ENCODE data around the gene TRANK1.

The TRANK1 gene

DNA sequence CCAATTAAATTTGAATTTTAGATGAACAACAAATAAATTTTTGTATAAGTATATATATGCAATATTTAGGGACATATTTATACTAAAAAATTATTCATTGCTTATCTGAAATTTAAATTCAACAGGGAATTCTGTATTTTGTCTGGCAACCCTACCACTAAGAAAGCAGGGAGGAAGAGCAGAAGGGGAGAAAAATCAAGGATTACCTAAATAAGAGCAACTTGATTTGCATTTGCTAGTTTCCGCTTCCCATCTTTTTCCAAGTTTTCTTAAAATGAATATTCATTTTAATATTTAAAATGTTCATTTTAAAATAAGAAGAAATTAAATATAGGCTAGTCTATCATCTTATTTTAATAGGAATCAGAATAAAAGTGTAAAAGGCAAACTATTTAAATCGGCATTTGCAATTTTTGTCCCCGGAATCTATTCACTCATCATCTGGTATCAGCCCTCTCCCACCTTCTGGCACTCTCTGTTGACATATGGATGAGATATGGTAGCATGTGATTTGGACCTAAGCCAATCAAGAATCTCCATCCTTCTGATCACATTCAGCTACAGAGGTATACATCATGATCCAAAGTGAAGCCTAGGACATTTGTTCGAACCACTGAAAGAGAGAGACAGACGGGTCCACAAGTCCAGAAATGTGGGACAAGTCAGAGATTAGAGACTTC is 82.6 kb downstream of the TRANK1 start:
- no peak for DNase-seq (ENCODE audit: extremely low read depth in 1 of 2, low read depth in 1 of 2)

DNA sequence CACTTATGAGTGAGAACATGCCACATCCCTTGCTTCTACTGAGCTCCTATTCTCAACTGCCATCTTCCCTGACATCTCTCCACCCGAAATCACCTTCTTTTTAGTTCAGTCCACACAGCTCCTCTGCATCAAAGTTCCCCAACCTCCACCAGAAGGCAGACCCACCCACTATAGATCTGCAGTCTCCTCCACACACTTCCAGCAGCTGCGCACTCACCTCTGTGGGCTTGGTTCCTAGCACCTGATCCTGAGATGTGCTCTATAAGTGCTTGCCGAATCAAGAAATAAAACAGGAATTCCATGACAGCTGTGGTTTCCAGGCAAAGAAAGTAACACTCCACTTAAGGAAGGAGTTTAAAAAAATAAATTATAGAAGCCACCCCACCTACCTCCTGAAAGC is 85.4 kb downstream of the TRANK1 start:
- no peak for DNase-seq (ENCODE audit: extremely low read depth in 1 of 2, low read depth in 1 of 2)

DNA sequence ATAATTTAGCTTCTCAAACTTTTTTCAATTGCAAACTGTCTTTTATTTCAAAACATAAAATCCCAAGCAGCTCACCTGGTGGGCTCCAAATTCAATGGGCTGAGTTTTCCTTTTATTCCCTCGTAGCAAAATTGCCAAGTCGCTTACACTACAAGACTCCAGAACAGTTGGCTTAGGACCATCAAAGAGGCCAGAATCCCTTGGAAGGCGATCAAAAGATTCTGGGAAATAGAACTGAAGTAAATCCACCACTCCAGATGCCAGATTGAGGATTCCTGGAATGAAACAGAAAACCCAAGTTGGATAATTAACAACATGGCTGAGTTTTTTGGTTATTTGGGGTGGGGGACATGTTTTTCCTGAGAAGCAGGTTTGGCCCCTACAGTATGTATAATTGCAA is 92.8 kb downstream of the TRANK1 start:
- no peak for DNase-seq (ENCODE audit: extremely low read depth in 1 of 2, low read depth in 1 of 2)

DNA sequence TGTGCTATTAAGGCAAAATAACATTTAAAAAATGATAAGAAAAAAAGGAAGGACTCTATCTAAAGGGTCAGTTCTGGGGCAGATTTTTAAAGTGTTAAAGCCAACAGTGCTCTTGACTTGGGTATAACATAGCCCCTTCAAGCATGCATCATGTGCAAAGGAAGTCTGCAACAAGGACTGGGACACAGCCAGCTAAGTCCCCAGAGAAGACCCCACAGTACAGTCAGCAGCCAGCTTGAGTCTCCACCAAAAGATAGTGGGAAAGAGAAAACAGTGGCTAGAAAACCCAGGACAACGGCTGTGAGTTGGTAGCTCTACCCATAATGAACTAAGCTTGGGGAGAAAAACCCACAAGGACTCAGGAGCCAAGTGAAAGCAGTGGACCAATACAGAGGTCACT is 94.1 kb downstream of the TRANK1 start:
- DNase-seq (ENCODE audit: extremely low read depth in 1 of 2, low read depth in 1 of 2), result no peak

DNA sequence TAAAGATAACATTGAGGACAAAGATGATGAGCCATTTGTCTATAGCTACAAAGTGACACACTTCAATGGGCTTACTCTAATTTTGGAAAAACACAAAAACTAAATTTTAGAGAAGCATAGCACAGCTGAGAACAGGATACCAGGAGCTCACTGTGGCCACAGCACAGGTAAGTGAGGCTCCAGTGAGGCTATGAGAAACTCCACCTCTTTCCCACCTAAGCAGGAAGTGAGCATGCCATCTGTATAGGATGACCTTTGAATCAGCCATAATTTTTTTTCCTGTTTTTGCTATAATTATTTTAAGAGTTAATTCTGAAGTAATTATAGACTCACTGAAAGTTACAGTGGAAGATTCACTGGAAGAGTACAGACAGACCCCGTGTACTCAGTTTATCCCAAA is 98.4 kb downstream of the TRANK1 start:
- DNase-seq (ENCODE audit: extremely low read depth in 1 of 2, low read depth in 1 of 2), result no peak

DNA sequence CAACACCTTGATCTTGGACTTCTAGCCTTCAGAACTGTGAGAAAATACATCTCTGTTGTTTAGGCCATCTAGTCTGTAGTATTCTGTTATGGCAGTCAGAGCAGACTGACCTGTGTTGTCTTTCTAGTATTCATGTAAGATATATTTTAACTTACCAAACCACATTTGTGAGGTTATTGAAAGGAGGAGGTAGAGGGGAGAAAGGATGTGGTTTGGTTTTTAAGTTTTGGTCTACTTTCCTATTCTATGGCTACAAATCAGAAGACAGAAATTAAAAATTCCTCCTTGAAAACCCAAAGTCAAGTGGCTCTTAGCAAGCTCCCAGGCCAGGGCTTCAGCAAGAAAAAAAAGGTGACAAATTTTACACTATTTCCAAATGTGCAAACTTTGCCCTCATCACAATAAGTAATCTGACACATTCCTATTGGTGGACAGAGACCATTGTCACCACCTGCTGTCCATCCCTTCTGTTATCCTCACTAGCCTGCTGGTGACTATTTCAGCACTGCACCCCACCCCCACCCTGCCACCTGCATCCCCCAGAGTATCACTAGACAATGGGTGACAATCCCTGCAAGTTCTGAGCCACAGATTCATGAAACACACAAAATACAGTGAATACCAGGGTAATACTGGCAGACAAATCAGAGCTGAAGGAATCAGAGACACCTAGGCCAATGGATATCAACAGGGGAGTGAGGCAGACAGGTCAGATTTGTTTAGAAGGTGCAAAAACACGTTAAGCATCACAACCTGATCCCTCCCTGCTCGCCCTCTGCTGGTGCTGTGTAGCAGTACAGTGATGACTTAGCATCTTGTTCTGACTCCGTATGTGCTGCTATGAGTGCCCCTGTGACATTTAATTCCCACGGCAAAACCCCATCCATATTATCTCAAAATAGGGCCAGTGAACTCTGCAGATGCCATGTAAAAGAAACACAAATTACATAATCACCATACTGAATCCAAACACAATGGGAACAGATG is 101.5 kb downstream of the TRANK1 start:
- peak; percentile 30 to 32 for DNase-seq (ENCODE audit: extremely low read depth in 1 of 2, low read depth in 1 of 2)

DNA sequence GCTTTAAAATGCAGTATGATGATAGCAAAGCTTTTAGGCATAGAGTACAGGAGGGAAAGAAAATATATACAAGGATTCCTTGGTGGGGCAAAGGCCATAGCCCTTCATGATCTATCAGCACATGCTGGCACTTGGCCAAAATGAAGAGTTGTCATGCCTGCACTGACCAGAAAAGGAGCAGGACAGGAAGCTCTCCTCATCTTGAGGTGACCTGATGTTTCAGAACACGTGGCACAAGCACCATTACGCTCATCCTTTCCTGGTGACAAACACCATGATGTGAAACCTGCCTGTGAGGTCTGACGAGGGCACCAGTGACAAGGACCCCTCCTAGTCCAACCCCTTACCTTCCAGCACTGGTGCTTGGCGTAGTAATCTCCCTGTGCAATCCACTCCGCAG is 102.6 kb downstream of the TRANK1 start:
- peak in 1 of 2 donors; percentile 1 for DNase-seq (ENCODE audit: extremely low read depth in 1 of 2, low read depth in 1 of 2)

DNA sequence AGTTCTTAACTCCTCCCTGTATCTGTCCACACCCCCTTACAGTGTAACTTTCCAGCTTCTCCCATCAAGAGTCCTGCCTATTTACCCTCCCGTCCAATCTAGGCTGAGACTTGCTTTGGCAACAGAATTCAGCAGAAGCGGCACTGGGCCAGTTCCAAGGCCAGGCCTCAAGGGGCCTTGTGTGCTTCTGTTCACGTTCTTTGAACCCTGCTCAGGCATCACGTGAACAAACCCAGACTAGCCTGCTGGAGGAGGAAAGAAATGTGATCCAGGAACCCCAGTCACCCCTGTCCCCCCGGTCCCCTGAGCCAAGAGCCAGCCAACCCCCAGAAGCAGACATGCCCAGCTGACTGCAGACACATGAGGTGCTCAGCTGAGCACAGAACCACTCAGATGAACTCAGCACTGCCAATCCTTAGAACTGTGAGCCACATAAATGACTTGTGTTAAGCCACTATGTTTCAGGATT is 104.4 kb downstream of the TRANK1 start:
- no peak for DNase-seq (ENCODE audit: extremely low read depth in 1 of 2, low read depth in 1 of 2)

DNA sequence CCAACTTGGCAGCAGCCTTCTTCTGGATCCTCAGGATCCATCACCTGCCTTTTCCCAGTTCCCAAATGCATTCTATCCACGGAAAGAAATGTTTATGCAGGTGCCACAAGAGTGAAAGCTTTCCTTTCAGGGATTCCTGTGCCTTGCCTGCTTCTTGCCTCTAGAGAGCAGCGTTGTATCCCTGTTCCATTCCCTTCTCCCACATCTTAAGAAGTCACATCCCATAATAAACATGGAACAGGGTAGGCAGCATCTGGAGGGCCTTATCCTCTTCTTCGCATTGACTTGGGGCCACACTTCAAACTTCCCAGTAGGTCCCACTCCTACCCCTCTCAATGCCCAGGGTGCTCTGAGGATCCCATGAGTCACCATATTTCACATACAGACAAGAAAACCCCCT is 107.8 kb downstream of the TRANK1 start:
- DNase-seq (ENCODE audit: extremely low read depth in 1 of 2, low read depth in 1 of 2), result no peak

DNA sequence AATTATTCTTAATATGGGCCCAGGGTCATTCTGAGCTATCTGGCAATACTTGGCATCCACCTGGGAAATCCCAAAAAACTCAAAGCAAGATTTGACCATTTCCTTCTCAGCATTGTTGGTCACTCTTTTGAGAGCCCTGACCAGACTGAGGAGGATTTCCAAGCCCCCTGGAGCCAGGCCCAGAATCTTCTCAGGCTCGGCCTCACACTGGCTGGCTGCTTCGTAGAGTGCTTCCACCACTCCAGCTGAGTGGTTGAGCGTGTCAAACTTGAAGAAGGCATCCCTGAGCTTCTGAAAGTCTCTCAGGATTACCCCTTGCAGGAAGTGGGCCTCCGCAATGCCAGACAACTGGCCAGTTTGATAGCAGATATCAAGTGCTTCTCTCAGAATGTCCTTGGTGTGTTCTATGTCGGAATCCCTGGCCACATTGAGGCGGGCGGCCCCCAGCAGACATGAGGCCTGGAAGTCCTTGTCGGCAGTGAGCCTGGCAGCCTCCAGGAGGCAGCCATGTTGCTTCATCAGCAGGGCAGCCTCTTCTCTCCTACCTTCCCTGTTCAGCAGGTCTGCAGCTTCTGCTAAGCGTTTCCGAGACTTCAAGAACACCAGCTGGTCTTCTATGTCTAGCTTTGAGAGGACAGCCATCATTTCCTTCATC is 111.6 kb downstream of the TRANK1 start:
- no peak for DNase-seq (ENCODE audit: extremely low read depth in 1 of 2, low read depth in 1 of 2)

DNA sequence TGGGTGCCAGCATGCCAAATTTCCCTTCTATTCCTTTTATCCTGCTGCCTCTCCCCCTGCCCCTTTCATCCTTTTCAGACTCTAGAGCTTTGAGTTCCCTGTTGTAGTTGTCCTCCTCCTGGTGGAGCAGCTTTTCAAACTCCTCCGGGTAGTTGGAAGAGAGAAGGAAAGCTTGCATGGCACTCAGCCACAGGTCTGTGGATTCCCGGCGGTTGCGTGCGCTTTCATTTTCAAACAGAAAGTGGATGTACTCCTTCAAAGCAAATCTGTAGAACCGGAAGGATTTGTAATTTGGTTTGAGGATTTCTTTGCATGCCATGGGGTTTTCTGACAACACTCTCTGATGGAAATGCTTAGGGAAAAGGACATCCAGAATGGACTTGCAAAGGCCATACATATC is 112.4 kb downstream of the TRANK1 start:
- no peak for DNase-seq (ENCODE audit: extremely low read depth in 1 of 2, low read depth in 1 of 2)

DNA sequence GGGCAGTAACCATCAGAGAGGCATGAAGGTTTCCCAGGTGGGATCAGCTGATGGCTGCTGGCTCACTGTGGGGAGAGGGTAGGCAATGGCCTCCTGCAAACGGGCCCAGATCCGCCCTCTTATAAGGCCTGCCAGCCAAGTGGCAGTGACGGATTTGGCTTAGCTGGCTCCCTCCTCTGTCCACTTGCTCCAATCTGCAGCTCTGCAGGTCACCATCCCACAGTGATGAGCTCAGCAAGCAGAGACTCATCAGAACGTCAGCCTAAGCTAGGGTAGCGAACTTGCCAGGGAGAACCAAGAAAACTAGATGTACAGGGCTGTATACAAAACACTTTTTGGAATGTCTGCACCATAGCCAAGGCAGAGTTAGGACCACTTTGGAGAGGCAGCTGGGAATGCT is 117.7 kb downstream of the TRANK1 start:
- no peak for DNase-seq (ENCODE audit: extremely low read depth in 1 of 2, low read depth in 1 of 2)

DNA sequence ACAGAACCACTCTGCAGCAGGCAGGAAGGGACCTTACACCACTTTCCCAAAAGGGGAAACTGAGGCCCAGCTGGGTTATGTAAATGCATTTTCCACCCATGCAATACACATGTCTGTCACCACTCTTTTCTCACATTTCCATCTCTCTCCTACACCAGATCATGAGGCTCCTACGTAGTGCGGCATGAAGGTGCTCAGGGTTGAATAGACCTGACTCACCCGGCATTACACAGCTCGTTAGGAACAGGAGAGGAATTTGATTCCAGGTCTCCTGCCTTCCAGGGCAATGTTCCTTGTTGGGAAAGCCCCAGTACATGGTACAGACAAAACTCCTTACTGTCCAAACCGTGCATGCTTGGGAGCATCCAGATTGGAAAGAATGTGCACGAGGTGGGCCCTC is 118.6 kb downstream of the TRANK1 start:
- DNase-seq (ENCODE audit: extremely low read depth in 1 of 2, low read depth in 1 of 2), result no peak

DNA sequence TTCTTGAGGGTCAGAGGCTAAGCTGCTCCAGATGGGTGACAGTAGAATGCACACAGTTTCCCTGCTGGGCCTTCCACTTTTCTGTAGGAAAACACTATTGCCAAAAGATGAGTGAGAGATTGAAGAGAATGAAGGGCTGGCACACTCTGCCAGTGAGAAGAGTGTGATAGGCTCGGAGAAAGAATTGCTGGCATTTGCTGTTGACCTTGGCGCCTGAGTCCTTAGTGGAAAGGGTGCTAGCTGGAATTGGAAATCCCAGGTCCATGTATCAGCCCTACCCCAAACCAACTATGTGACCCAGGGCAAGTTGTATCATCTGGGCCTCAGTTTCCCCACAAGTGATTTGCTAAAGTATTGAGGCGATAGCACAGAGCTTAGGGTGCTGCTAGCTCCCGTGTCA is 120.4 kb downstream of the TRANK1 start:
- no peak for DNase-seq (ENCODE audit: extremely low read depth in 1 of 2, low read depth in 1 of 2)

DNA sequence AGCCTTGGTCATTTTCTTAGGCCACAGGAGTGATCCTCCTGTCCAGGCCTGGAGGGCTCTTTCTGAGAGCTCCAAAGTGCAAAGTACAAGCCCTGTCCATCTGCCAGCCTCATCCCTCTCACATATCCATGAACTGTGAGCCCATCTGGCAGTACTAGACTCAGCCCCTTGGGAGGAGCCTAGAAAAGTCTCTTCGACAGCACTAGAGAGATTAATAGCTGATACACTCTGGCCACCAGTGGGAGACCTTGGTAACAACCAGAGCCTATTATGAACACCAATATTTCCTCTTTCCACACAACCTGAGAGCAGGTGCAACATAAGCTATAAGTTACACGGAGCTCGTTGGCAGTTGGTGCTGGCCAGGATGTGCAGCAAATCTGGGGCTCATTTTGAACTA is 121.0 kb downstream of the TRANK1 start:
- no peak for DNase-seq (ENCODE audit: extremely low read depth in 1 of 2, low read depth in 1 of 2)

DNA sequence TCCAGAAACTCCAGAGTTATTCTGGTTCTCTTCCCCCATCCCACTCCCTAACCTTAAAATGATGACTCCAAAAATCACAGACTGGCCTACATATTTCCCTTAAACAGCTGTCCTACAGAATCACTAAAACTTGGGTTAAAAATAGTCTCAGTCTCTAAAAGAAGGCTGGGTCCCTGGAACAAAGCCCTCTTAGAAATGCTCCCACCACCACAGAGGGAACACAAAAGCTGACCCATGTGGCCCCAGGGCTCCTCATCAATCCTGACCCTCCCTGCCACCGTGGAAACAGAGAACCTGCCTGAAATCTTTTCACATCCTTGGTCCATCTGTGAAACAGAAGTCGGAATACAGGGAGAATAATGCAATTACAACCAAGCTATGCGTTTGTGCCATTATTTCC is 124.8 kb downstream of the TRANK1 start:
- DNase-seq (ENCODE audit: extremely low read depth in 1 of 2, low read depth in 1 of 2), result no peak

DNA sequence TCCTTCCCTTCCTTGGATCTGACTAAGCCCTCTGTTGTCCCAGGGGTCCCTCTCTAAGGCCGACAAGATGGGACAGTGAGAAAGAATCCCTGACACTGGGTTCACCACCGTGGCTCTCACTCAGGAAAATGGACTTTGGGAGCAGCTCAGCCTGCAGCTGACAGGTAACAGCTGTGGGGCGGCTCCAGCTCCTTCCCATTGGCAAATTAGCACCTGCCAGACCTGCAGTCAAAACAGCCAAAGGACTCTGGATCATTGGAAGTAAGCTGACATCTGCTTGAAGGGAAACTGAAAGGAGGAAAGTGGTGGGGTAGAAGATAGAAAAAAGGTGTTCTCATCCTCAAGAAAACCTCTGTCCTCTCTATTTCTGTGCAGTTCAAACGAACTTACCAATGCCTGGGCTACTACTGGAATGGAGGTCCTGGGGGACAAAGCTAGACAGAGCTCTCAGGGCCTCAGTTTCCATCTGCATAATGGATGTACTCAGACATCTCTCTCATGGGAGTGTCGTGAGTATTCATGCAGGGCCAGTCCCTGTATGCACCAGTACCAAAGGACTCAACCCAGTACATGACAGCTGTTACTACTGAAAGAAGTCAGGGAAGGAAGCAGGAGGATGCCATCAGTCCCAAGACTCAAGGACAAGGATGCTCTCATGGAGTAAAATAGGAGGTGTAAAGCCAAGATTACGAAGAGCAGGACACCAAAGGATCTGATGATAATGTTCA is 126.9 kb downstream of the TRANK1 start:
- DNase-seq (ENCODE audit: extremely low read depth in 1 of 2, low read depth in 1 of 2), result no peak

DNA sequence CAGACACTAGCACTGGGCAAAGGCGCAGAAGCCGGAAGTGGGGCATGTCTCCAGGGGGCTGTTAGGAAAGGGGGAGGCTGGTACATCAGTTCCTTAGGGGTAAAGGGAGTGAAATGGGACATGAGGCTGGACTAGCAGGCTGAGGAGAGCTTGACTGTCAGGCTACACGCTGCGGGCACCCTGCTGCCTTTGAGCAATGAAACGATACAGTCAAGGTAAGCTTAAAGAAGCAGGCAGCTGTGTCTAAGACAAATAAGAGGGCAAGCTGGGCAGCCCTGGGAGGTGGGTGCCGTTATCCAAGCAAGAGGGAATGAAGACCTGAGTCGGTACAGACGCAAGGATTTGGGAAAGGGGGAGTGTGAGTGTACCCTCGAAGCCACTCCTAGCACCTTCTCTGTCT is 129.5 kb downstream of the TRANK1 start:
- DNase-seq (ENCODE audit: extremely low read depth in 1 of 2, low read depth in 1 of 2), result no peak

DNA sequence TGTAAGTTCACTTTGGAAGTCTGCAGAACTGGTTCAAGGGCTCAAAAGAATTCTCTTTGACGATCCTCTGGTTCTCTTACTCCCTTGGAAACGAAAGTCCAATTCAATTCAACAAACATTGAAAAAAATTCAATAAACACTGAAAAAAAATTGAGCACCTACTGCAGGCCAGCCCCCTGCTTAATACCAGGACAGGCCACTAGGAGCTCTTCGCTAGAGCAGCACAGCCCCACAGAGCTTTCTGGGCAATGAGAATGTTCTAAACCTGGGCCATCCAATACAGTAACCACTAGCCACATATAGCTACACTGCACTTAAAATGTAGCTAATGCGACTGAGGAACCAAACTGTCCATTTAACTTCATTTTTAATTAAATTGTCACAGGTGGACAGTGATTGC is 130.1 kb downstream of the TRANK1 start:
- DNase-seq (ENCODE audit: extremely low read depth in 1 of 2, low read depth in 1 of 2), result no peak

DNA sequence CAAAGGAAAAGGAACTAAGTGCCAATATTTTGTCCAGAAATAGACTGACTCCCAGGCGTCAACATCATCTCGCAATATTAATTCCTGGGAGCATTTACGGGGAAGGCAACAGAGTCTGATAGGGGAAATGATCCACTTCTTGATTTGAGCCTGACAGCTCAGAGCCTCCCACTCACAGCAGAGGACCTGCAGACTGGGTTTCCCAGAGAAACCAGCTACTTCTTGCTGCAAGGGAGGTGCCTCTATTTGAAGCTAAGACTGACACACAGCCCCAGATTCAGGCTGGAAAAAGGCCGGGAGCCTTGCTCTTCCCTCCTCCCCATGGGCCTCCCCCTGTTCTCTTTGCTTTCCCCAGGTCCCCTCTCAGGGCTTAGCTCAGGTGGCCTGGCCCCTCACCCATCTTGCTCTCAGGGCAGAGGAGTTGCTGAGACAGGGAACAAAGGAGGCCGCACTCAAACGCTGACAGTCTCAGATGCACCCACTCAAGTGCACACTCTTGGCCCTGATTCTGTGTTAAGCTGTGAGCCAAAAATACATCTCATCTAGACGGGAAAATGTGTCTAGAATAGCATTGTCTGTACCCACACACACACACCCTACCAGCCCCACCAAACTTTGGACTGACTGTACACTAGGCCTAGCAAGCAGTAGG is 130.7 kb downstream of the TRANK1 start:
- DNase-seq (ENCODE audit: extremely low read depth in 1 of 2, low read depth in 1 of 2), result no peak

All from stimulated activated CD8-positive, alpha-beta memory T cell treated with anti-CD3 and anti-CD28 coated beads, Interleukin-7, amount 100 ng/mL, for 48 hours (primary cell).